H1 (cell line): Measurements from ENCODE around the gene DYRK1A. TPM values are rescaled to one million over a fixed set of nuclear protein-coding genes. Genes with fewer than 3 reads are reported as not detected.

Experiments used
- CTCF ChIA-PET: fragments of 300-600 bp; sonication (Branson Sonifier 250); formaldehyde crosslinking; loops from one replicate; lab custom pipeline; 2021; ENCODE audit not compliant: partially characterized antibody; lab: Charles Lee
- POLR2A ChIA-PET: fragments of 300-600 bp; sonication (Branson Sonifier 250); formaldehyde crosslinking; loops from one replicate; lab custom pipeline; 2021; ENCODE audit warnings: inconsistent platforms; ENCODE audit not compliant: partially characterized antibody; lab: Charles Lee
- DNase-seq, 2 experiments: peaks; one replicate each; pipeline versions ENCODE4 v3.0.0 to v3.0.0-alpha.2; 2010 to 2022; ENCODE audit warnings: low spot score in 2 of 2, low read depth in 1 of 2, mixed read lengths in 1 of 2
- FAIRE-seq: peaks from 2 replicates; lab custom pipeline; 2011; peaks lifted over from hg19 to GRCh38; lab: Jason Lieb, UNC
- H2AFZ ChIP-seq: 2 replicates; pipeline ENCODE4 v1.8.1; 2012; ENCODE audit warnings: low read length, inconsistent platforms
- H2AK5ac ChIP-seq: 2 replicates; pipeline ENCODE4 v1.6.1; 2013; ENCODE audit warnings: low read depth, low read length
- H2BK120ac ChIP-seq: replicated peaks from 2 replicates; pipeline ENCODE3; 2013; ENCODE audit warnings: low read depth, low read length, inconsistent platforms
- H2BK12ac ChIP-seq: 2 replicates; pipeline ENCODE4 v1.6.1; 2013; ENCODE audit warnings: low read depth, low read length
- H2BK15ac ChIP-seq: 2 replicates; pipeline ENCODE4 v1.6.1; 2013; ENCODE audit warnings: low read length
- H2BK20ac ChIP-seq: 2 replicates; pipeline ENCODE4 v1.6.1; 2013; ENCODE audit warnings: low read length
- H2BK5ac ChIP-seq: 2 replicates; pipeline ENCODE4 v1.6.1; 2013; ENCODE audit warnings: low read depth, low read length
- H3K14ac ChIP-seq: 2 replicates; pipeline ENCODE4 v1.6.1; 2013; ENCODE audit warnings: inconsistent platforms; ENCODE audit not compliant: insufficient read length
- H3K18ac ChIP-seq: 2 replicates; pipeline ENCODE4 v1.6.1; 2013; ENCODE audit warnings: low read length; ENCODE audit errors: extremely low read depth
- H3K23ac ChIP-seq: 2 replicates; pipeline ENCODE4 v1.6.1; 2013; ENCODE audit warnings: inconsistent platforms; ENCODE audit not compliant: insufficient read length
- H3K23me2 ChIP-seq: 2 replicates; pipeline ENCODE4 v1.6.1; 2013; ENCODE audit warnings: low read depth, low read length
- H3K27ac ChIP-seq: 2 replicates; pipeline ENCODE4 v1.6.1; 2011; ENCODE audit warnings: low read depth, low read length, inconsistent platforms
- H3K27me3 ChIP-seq, 4 experiments: replicated peaks in 1 of 4; 1 replicate in 1 of 4; 2 replicates in 3 of 4; pipeline versions ENCODE4 v1.6.1 to v1.8.1; 2011 to 2013; ENCODE audit warnings: low read length in 3 of 4, mild to moderate bottlenecking in 3 of 4, inconsistent platforms in 2 of 4, mixed read lengths in 2 of 4, moderate library complexity in 1 of 4; ENCODE audit not compliant: control insufficient read depth in 3 of 4, insufficient read depth in 3 of 4; ENCODE audit errors: extremely low read depth in 1 of 4
- H3K36me3 ChIP-seq, 4 experiments: 2 replicates each; pipeline versions ENCODE4 v1.6.1 to v1.8.1; 2011 to 2013; ENCODE audit warnings: mild to moderate bottlenecking in 4 of 4, low read length in 3 of 4, moderate library complexity in 2 of 4, control low read depth in 1 of 4, inconsistent platforms in 1 of 4; ENCODE audit not compliant: insufficient read depth in 4 of 4, control insufficient read depth in 2 of 4
- H3K4ac ChIP-seq: replicated peaks from 2 replicates; pipeline ENCODE3; 2013; ENCODE audit warnings: low read length, low read depth, mixed read lengths, inconsistent platforms; ENCODE audit not compliant: insufficient read length
- H3K4me1 ChIP-seq, 4 experiments: replicated peaks in 1 of 4; 1 replicate in 1 of 4; 2 replicates in 3 of 4; pipeline versions ENCODE4 v1.6.1 to v1.8.1; 2011 to 2013; ENCODE audit warnings: low read length in 3 of 4, inconsistent platforms in 2 of 4, mixed read lengths in 1 of 4; ENCODE audit not compliant: insufficient read depth in 4 of 4, control insufficient read depth in 3 of 4
- H3K4me2 ChIP-seq, 2 experiments: 2 replicates each; pipeline versions ENCODE4 v1.6.1 to v1.8.1; 2011 to 2013; ENCODE audit warnings: low read depth in 2 of 2, low read length in 2 of 2, control low read depth in 1 of 2, inconsistent platforms in 1 of 2, mild to moderate bottlenecking in 1 of 2; ENCODE audit not compliant: insufficient read depth in 1 of 2
- H3K4me3 ChIP-seq, 4 experiments: fragments of 200-600, 300-600 bp in 1 of 4; sonication (generic), shearing (Covaris generic), sonication (Bioruptor Twin) in 1 of 4; 2 replicates each; pipeline versions ENCODE4 v1.5.1 to v1.8.1; 2011 to 2016; ENCODE audit warnings: low read length in 4 of 4, low read depth in 3 of 4, control low read depth in 2 of 4, inconsistent platforms in 2 of 4, mild to moderate bottlenecking in 2 of 4, mixed read lengths in 1 of 4, moderate library complexity in 1 of 4; ENCODE audit not compliant: insufficient read depth in 2 of 4; ENCODE audit errors: extremely low read depth in 1 of 4
- H3K56ac ChIP-seq: replicated peaks from 2 replicates; pipeline ENCODE3; 2013; ENCODE audit warnings: low read depth, mild to moderate bottlenecking, mixed read lengths, low read length, inconsistent platforms; ENCODE audit not compliant: insufficient read length
- H3K79me1 ChIP-seq: 2 replicates; pipeline ENCODE4 v1.6.1; 2013; ENCODE audit warnings: low read depth, low read length, control low read depth
- H3K79me2 ChIP-seq, 2 experiments: 2 replicates each; pipeline versions ENCODE4 v1.6.1 to v1.8.1; 2012 to 2013; ENCODE audit warnings: low read length in 2 of 2, mild to moderate bottlenecking in 2 of 2, inconsistent platforms in 1 of 2; ENCODE audit not compliant: insufficient read depth in 2 of 2, control insufficient read depth in 1 of 2
- H3K9ac ChIP-seq, 4 experiments: replicated peaks in 1 of 4; 1 replicate in 1 of 4; 2 replicates in 3 of 4; pipeline versions ENCODE4 v1.6.1 to v1.8.1; 2011 to 2013; ENCODE audit warnings: low read depth in 3 of 4, low read length in 3 of 4, control low read depth in 2 of 4, mild to moderate bottlenecking in 2 of 4, moderate library complexity in 2 of 4, inconsistent platforms in 1 of 4; ENCODE audit errors: extremely low read depth in 1 of 4
- H3K9me3 ChIP-seq, 2 experiments: 2 replicates each; pipeline versions ENCODE4 v1.6.1 to v1.8.1; 2012 to 2013; ENCODE audit warnings: mild to moderate bottlenecking in 2 of 2, moderate library complexity in 2 of 2, control low read depth in 1 of 2, inconsistent platforms in 1 of 2, low read depth in 1 of 2, low read length in 1 of 2, mixed read lengths in 1 of 2; ENCODE audit not compliant: insufficient read depth in 2 of 2
- H4K20me1 ChIP-seq, 2 experiments: replicated peaks in 1 of 2; 2 replicates each; pipeline versions ENCODE3 to v1.8.1; 2011 to 2013; ENCODE audit warnings: inconsistent platforms in 2 of 2, low read length in 2 of 2, mild to moderate bottlenecking in 1 of 2; ENCODE audit not compliant: insufficient read depth in 2 of 2, control insufficient read depth in 1 of 2
- H4K5ac ChIP-seq: 2 replicates; pipeline ENCODE4 v1.6.1; 2013; ENCODE audit warnings: low read length, low read depth, mixed read lengths, inconsistent platforms; ENCODE audit not compliant: insufficient read length
- H4K8ac ChIP-seq: 2 replicates; pipeline ENCODE4 v1.8.0; 2013; ENCODE audit warnings: mild to moderate bottlenecking, moderate library complexity, low read length, inconsistent platforms; ENCODE audit not compliant: insufficient read depth; ENCODE audit errors: extremely low read depth
- H4K91ac ChIP-seq: replicated peaks from 2 replicates; pipeline ENCODE3; 2013; ENCODE audit warnings: low read length, mixed read lengths, inconsistent platforms; ENCODE audit not compliant: insufficient read length
- CTCF ChIP-seq, 3 experiments: IDR thresholded peaks; 1 replicate in 2 of 3; 2 replicates in 1 of 3; pipeline versions ENCODE4 v1.5.1 to v1.6.1; 2011; ENCODE audit warnings: low read length in 3 of 3, mild to moderate bottlenecking in 3 of 3, inconsistent platforms in 2 of 3, low read depth in 1 of 3, moderate library complexity in 1 of 3; ENCODE audit not compliant: insufficient read depth in 1 of 3; ENCODE audit errors: control extremely low read depth in 1 of 3
- JUND ChIP-seq: IDR thresholded peaks from 2 replicates; pipeline ENCODE4 v1.6.1; 2011; ENCODE audit warnings: mild to moderate bottlenecking, improper control_type of control experiment, low read length
- RAD21 ChIP-seq, 2 experiments: IDR thresholded peaks in 1 of 2; conservative IDR thresholded peaks in 1 of 2; 2 replicates each; pipeline ENCODE4 v1.6.1; 2011; ENCODE audit warnings: low read depth in 2 of 2, low read length in 2 of 2, improper control_type of control experiment in 1 of 2, inconsistent platforms in 1 of 2, mild to moderate bottlenecking in 1 of 2, moderate library complexity in 1 of 2
- RBBP5 ChIP-seq: IDR thresholded peaks from 2 replicates; pipeline ENCODE4 v1.7.1; 2012; ENCODE audit warnings: low read depth, mild to moderate bottlenecking, inconsistent platforms, low read length, moderate library complexity, borderline replicate concordance
- SRF ChIP-seq: IDR thresholded peaks from 2 replicates; pipeline ENCODE4 v1.6.1; 2011; ENCODE audit warnings: mild to moderate bottlenecking, low read depth, low read length, moderate library complexity
- TAF1 ChIP-seq: IDR thresholded peaks from 2 replicates; pipeline ENCODE4 v1.6.1; 2011; ENCODE audit warnings: mild to moderate bottlenecking, low read depth, low read length
- TAF7 ChIP-seq: optimal IDR thresholded peaks from 2 replicates; pipeline ENCODE3; 2011; ENCODE audit warnings: low read depth, mild to moderate bottlenecking, inconsistent platforms, low read length, moderate library complexity, borderline replicate concordance
- TBP ChIP-seq: IDR thresholded peaks from 2 replicates; pipeline ENCODE4 v1.6.1; 2011; ENCODE audit warnings: low read depth, low read length, improper control_type of control experiment
- WGBS, 2 experiments: shearing (Covaris generic) in 1 of 2; methylation state at CpG; one replicate each; pipeline versions ENCODE4 v1.1.6 to v1.1.7; 2013 to 2015; ENCODE audit warnings: low lambda C conversion rate in 2 of 2, mixed read lengths in 2 of 2, inconsistent platforms in 1 of 2, low coverage in 1 of 2, missing lambda C conversion rate in 1 of 2; ENCODE audit not compliant: insufficient replicate concordance in 2 of 2, insufficient coverage in 1 of 2, insufficient read length in 1 of 2; ENCODE audit errors: extremely low coverage in 1 of 2, missing lambda C conversion rate in 1 of 2; 5-methylcytosine and 5-hydroxymethylcytosine counted together
- polyA plus RNA-seq, 7 experiments: library from polyadenylated mRNA; depleted of rRNA in 3 of 7; stranded (reverse) in 5 of 7; unstranded in 2 of 7; fragments of >200 nt in 5 of 7; fragments of 200-250 nt in 2 of 7; gene quantifications; 1 replicate in 5 of 7; 2 replicates in 1 of 7; 4 replicates in 1 of 7; pipeline versions ENCODE4 v1.2.1 to v1.2.3, GENCODE V29; 2011 to 2013; ENCODE audit warnings: missing spikeins in 2 of 7, mixed read lengths in 2 of 7
- total RNA-seq: library from RNA; stranded (reverse); fragmentation: NEBNext Ultra II Directional; extraction: Animal tissue kit (Norgen Biotek cat#: 25700); gene quantifications from 2 replicates; pipeline ENCODE4 v1.2.1, GENCODE V29; 2021

Gene DYRK1A
- total and polyA plus RNA-seq, 2 of the 8 experiments (the other 6 are each of a cell fraction or from before 2014, with no cell fraction given) = 61.1 to 62.2 TPM

GRCh38 chr21:37564341-37564923 lies 197.9 kb downstream of the DYRK1A start:
- H2BK5ac ChIP-seq = peak overlapping the region; percentile 94
- peak overlapping the region in 3 of 4 experiments; percentile 10 to 47 (median 12); a peak in 6 of 8 replicates for H3K4me3 ChIP-seq
- H2BK120ac ChIP-seq = peak overlapping the region; percentile 91
- H4K91ac ChIP-seq = peak overlapping the region; percentile 84
- peaks cover 0 to 9% of the 10 kb centered on the region in 2 experiments; a peak in 1 of 4 replicates for H3K9me3 ChIP-seq
- no peaks in the 10 kb centered on the region for H3K36me3 ChIP-seq
- H2BK15ac ChIP-seq = peak overlapping the region; percentile 53; the same call in 1 of the 2 replicates
- no peak overlapping the region; the same call in 1 of the 2 replicates for H2AK5ac ChIP-seq
- H3K4me2 ChIP-seq = peak overlapping the region; percentile 55 to 74
- H3K18ac ChIP-seq = peak overlapping the region; percentile 92
- H3K27me3 ChIP-seq = peaks cover 0 to 7% (median 3%) of the 10 kb centered on the region in 4 experiments; a peak in 5 of 7 replicates
- H3K4me1 ChIP-seq = peaks cover 4 to 16% (median 12%) of the 10 kb centered on the region in 4 experiments
- peak overlapping the region; percentile 92 for H2BK20ac ChIP-seq
- no peak overlapping the region for H3K23ac ChIP-seq
- peaks cover 5% of the 10 kb centered on the region; the same call in 1 of the 2 replicates for H3K23me2 ChIP-seq
- DNase-seq (peak in 1 of 2 experiments; percentile 68), FAIRE-seq (no peak)
- H2BK12ac ChIP-seq = peak overlapping the region; percentile 94; the same call in 1 of the 2 replicates
- peak overlapping the region; percentile 13; the same call in 1 of the 2 replicates for H3K27ac ChIP-seq
- peak overlapping the region; percentile 61 for H3K4ac ChIP-seq
- H3K79me2 ChIP-seq = no peaks in the 10 kb centered on the region
- H4K8ac ChIP-seq = no peak overlapping the region; the same call in 1 of the 2 replicates
- CTCF ChIA-PET = interaction anchor here (0.7 to 2.4 kb wide), 13 partner anchors 9 to 110 kb away, joined by 3 to 10 read pairs (median 4); no protein-coding TSS in a partner anchor
- 43% methylated on average over 14 of the region's 14 CpGs; no CpG with 5 or more reads in 1 of the 2 experiments for WGBS, 2 experiments
- peak overlapping the region; percentile 50 for H4K5ac ChIP-seq
- peak overlapping the region; percentile 79 for H3K56ac ChIP-seq
- H3K79me1 ChIP-seq = no peaks in the 10 kb centered on the region
- POLR2A ChIA-PET = interaction anchor here (0.7 to 3.3 kb wide), 10 partner anchors 9 to 195 kb away, joined by 3 to 26 read pairs (median 5); no protein-coding TSS in a partner anchor
- no peaks in the 10 kb centered on the region for H4K20me1 ChIP-seq
- no peak overlapping the region for H3K14ac ChIP-seq
- peak overlapping the region in 2 of 4 experiments; percentile 42 to 45; a peak in 2 of 7 replicates for H3K9ac ChIP-seq
- peak overlapping the region; percentile 12; the same call in 1 of the 2 replicates for H2AFZ ChIP-seq
- TF ChIP-seq RAD21 (IDR thresholded peaks at IDR 0.05 in 1 of 2, conservative IDR thresholded peaks at IDR 0.05 in 1 of 2; ENCODE audit: low read depth in 2 of 2, low read length in 2 of 2) (0 out of 4 replicates have a peak, but pooled peaks have one; percentile 8 to 9), SRF (no peak), RBBP5 (no peak), CTCF (IDR thresholded peaks at IDR 0.05; ENCODE audit: control extremely low read depth in 1 of 3, insufficient read depth in 1 of 3, low read depth in 1 of 3, low read length in 3 of 3) (peak in 1 of 3 experiments; percentile 15; a peak in 1 of 4 replicates), TBP (no peak), JUND (0 out of 2 replicates have a peak, but pooled peaks have one; percentile 24), TAF7 (no peak), TAF1 (no peak)
